HG03280 (cell line): ENCODE measurements around the gene VPS33B.

Experiments
- ATAC-seq: cut with Tn5 transposase; IDR thresholded peaks from one replicate; pipeline ENCODE4 v1.9.1; 2021; ENCODE audit warnings: mild to moderate bottlenecking, moderate library complexity; ENCODE audit not compliant: unreplicated experiment

The VPS33B gene

GRCh38 chr15:90986790-90987507 is 35.4 kb downstream of the VPS33B start:
- ATAC-seq: peak; percentile 55

GRCh38 chr15:90982135-90982534 is 40.3 kb downstream of the VPS33B start:
- peak; percentile 35 for ATAC-seq

GRCh38 chr15:90981681-90982080 is 40.7 kb downstream of the VPS33B start:
- peak; percentile 68 for ATAC-seq

GRCh38 chr15:90979582-90979981 is 42.8 kb downstream of the VPS33B start:
- ATAC-seq: no peak

- ATAC-seq: no peak
Measured at GRCh38 chr15:90974216-90974615, 48.2 kb downstream of the VPS33B start.

- ATAC-seq: no peak
Measured at GRCh38 chr15:90972133-90972532, 50.3 kb downstream of the VPS33B start.

- no peak for ATAC-seq
Measured at GRCh38 chr15:90970274-90970673, 52.1 kb downstream of the VPS33B start.

- no peak for ATAC-seq
Measured at GRCh38 chr15:90968434-90968833, 54.0 kb downstream of the VPS33B start.

- no peak for ATAC-seq
Measured at GRCh38 chr15:90967206-90967605, 55.2 kb downstream of the VPS33B start.

GRCh38 chr15:90966262-90966661 is 56.1 kb downstream of the VPS33B start:
- no peak for ATAC-seq

- ATAC-seq: no peak
Measured at GRCh38 chr15:90962021-90962420, 60.4 kb downstream of the VPS33B start.

GRCh38 chr15:90960298-90961091 is 61.9 kb downstream of the VPS33B start:
- no peak for ATAC-seq

GRCh38 chr15:90959894-90960293 is 62.5 kb downstream of the VPS33B start:
- no peak for ATAC-seq

GRCh38 chr15:90959028-90959595 is 63.3 kb downstream of the VPS33B start:
- no peak for ATAC-seq

- no peak for ATAC-seq
Measured at GRCh38 chr15:90957791-90958190, 64.6 kb downstream of the VPS33B start.

GRCh38 chr15:90957031-90957790 is 65.2 kb downstream of the VPS33B start:
- no peak for ATAC-seq

GRCh38 chr15:90956274-90957030 is 65.9 kb downstream of the VPS33B start:
- ATAC-seq: no peak

- no peak for ATAC-seq
Measured at GRCh38 chr15:90955624-90956273, 66.6 kb downstream of the VPS33B start.

GRCh38 chr15:90954712-90955623 is 67.4 kb downstream of the VPS33B start, which contains the start of gene RCCD1:
Gene RCCD1, plus strand, starts transcription at chr15:90954884. Its CDS starts 1,851 bp downstream, at chr15:90956735.
- ATAC-seq: peak; percentile 89
